ENCODE measurements around the gene ATP5PB. TPM values are rescaled to one million over a fixed set of nuclear protein-coding genes. Genes with fewer than 3 reads are reported as not detected.

Gene ATP5PB, protein sequence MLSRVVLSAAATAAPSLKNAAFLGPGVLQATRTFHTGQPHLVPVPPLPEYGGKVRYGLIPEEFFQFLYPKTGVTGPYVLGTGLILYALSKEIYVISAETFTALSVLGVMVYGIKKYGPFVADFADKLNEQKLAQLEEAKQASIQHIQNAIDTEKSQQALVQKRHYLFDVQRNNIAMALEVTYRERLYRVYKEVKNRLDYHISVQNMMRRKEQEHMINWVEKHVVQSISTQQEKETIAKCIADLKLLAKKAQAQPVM
- 166 and 223 TPM in 2 replicates for total RNA-seq

DNA sequence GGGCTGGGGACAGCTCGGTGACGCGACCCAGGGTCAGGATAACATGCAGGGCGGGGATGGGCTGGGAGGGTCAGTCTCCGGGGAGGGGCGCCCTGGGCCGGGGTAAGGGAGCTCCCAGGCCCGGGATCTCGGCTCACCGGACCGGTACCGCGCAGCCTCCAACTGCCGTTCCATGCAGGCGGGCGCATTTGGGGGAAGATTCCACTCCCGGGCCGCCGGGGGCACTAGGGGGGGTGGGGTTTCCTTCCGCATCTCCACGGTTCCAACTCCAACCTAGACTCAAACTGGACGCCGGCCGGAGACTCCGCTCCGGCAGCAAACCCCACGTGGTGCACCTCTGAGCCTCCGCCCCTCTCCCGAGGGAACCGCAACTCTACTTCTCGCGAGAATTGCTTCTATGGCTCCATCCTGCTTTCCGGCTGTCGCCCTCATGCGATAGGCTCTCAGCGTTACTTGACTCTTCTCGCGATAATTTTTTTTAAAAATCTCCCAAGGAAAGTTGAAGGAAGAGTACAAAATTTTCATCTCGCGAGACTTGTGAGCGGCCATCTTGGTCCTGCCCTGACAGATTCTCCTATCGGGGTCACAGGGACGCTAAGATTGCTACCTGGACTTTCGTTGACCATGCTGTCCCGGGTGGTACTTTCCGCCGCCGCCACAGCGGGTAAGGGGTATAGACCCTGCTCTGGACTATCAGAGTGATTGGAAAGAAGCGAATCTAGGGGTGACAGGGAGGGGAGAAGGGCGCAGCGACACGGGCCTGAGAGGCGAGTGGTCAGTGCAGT is at the start of gene ATP5PB, which contains the start of gene WDR77:
ATP5PB (plus strand) TSS at position 547 of the 785 bp plus-strand sequence; CDS start at position 625, 78 bp downstream.
WDR77 (minus strand) TSS at position 339 of the 785 bp plus-strand sequence; CDS start at position 252, 87 bp downstream.
- DNase-seq (ENCODE audit: extremely low read depth, low read depth, low spot score) = peak; percentile 99

DNA sequence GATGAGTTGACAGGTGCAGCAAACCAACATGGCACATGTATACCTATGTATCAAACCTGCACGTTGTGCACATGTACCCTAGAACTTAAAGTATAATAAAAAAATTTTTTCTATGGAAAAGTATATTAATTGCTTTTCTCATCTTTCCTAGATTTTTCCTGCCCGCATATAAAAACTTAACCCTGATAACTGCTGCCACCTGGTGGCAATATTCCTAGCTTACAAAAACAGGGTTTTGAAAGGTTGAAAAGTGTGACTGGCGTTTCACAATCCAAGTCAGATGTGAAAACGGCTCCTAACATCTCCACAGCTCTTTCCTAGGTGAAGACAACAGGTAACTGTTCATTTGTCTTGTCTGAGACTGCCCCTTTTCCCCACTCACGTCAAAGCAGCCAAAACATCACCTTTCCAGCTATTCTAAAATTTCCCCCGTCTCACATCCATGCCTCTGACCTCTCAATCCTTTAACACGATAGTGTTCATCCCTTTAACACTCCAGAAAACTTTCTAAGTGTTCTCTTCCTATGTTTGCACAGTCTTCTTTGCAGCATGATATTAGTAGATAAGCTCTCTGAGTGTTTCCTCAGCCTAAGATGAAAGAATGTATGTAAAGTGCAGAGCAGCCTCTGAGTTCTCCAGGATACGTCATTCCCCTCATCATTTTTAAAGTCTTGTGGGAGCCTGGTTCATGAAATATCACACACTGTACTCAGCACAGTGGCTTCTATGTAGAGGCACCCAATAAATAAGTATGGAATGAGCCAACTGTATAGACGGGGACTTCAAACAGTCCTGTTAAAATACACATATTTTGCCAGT is 49.3 kb upstream of the ATP5PB start:
- DNase-seq (ENCODE audit: extremely low read depth, low read depth, low spot score) = peak; percentile 27

DNA sequence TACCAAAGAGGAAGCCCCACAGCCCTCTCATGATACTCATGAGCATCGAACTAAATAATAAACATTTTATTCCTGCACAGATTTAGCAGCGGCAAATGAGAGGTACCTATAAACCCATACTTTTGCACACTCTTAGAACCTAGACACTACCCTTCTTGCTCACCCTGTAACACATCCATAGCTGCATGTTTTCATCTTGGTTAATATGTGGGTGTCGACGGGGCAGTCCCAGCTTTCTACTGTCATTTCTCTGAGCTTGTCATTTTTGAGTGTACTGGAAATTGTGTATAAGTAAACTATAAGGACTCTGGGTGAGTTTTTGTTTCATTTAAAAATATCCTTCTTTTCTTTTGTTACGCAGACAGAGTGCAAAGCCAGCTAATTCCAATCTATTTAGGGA is 47.2 kb upstream of the ATP5PB start:
- no peak for DNase-seq (ENCODE audit: extremely low read depth, low read depth, low spot score)

DNA sequence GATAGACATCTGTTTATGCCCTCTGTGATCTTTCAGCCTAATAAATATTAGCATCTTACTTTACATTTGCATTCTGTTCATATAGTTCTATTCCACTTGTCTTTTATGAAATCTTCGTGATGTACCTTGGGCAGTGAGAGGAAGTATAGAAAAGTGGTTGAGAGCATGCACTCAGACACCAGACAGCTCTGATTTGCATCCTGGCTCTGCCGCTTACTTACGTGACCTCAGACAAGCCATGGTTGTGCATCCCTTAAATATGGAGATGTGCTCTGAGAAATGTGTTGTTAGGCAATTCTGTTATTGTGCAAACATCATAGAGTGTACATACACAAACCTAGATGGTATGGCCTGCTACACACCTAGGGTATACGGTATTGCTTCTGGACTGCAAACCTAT is 44.7 kb upstream of the ATP5PB start:
- no peak for DNase-seq (ENCODE audit: extremely low read depth, low read depth, low spot score)

DNA sequence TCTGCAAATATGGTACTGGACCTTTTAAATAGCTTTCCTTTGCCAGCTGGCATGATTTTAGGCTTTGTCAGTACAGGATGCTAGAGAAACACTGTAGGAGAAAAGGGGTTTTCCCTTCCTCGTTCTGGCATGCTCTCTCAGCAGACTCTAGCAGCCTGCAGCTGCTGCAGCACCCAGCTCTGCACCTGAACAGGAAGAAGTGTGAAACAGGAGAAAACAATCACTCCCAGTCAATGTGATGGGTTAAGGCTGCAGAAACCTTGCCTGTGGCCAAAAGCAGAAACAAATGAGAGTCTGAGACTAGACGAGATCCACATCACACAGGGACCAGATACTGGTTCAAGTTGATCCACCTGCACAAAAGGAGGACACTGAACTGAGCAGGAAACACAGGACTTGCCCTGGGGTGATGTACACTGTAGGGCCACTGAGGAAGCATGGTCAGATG is 42.9 kb upstream of the ATP5PB start:
- peak; percentile 25 for DNase-seq (ENCODE audit: extremely low read depth, low read depth, low spot score)

DNA sequence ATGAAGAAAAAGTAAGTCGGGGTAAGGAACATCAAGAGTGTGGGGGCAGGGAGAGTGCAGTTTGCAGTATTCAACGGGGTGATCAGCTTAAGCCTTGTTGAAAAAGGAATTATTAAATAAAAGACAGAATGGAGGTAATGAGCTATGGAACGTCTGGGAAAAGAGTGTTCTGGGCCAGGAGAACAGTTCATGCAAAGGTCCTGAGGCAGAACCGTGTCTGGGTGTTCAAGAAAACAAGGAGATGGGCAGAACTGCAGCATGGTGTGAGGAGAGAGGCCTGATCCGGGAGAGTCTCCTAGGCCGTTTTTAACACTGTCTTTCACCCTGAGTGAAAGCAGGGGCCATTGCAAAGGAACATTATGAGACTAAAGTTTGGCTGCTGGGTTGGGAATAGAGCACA is 42.0 kb upstream of the ATP5PB start:
- DNase-seq (ENCODE audit: extremely low read depth, low read depth, low spot score) = no peak

DNA sequence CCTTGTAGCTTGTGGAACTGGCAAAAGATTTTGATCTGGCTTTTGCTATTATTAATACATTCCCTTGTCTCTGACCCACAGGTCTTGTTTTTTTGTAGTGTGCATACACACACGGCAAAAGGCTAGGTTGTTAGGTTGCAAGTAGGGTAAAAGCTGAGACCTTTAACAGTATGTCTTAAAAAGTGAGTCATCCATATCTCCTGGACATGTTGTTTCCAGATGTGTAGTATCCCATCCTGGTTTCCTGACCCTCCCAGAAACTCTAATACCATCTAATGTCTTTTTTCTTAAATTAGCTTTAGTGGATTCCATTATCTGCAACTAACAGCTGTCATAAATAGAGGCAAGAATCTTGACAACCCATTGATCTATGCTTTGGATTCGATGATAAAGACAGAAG is 36.4 kb upstream of the ATP5PB start:
- no peak for DNase-seq (ENCODE audit: extremely low read depth, low read depth, low spot score)

DNA sequence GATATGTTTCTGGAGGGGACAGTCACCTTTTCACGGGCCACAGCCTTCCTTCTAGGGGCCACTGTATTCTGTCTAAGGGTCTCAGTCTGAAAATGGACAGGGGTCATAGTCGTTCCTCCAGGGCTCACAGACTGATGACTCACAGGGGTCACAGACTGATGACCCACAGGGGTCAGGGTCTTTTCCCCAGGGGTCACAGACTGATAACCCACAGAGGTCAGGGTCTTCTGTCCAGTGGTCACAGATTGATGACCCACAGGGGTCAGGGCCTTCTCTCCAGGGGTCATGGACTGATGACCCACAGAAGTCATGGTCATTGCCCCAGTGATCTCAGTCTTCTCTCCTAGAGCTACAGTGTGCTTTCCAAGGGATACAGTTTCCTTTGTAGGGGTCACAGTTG is 34.5 kb upstream of the ATP5PB start:
- no peak for DNase-seq (ENCODE audit: extremely low read depth, low read depth, low spot score)

DNA sequence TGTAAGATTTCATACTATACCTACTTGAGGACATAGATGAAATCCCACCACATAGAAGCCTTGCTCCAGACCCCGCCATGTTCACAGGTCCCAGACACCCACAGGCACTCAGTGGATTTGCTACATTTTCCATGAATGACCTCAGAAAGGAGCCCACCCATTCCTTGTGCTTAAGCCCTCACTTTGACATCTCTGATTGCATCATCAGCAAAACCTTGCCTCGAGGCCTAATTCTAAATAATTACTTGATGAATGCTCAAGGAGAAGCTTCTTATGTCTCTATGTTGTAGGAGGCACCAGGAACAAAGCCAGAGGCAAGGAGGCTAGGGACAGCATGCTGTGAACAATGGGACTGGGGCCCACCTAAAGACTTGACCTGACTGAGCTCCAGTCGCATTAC is 33.8 kb upstream of the ATP5PB start:
- no peak for DNase-seq (ENCODE audit: extremely low read depth, low read depth, low spot score)

DNA sequence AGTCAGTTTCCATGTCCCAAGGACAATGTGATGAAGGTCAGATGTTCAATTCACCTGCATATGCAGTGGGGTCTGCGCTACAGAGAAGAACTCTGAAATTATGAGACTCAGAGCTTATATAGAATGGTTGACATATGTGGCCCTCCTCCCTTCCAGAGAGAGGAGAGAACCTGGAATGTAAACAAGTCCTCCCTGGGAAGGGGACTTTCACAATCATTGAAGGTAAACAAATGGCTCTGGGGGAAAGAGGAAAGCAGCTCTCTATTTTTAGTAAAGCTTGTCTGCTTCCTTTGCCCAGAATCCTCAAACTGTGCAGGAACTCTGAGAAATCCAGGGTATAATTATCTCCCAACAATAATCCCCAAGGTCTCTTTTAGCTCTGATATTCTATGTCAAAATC is 31.5 kb upstream of the ATP5PB start:
- no peak for DNase-seq (ENCODE audit: extremely low read depth, low read depth, low spot score)

DNA sequence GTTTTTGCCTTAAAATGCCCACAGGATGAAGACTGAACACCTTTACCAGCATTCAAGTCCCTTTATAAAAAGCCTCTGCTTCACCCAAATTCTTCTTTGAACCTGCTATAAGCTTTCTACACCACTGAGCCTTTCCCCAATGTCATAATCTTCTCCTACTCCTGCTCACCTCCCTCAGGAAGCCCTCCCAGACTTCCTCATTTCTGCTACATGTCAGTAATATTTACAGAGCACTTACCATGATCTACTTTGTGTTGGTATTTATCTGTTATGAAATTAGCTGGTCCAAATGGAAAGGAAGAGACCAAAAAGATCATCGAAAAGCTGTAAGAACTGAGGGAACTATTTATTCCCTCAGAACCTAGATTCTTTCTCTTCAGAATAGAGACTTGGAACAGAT is 30.2 kb upstream of the ATP5PB start:
- no peak for DNase-seq (ENCODE audit: extremely low read depth, low read depth, low spot score)

DNA sequence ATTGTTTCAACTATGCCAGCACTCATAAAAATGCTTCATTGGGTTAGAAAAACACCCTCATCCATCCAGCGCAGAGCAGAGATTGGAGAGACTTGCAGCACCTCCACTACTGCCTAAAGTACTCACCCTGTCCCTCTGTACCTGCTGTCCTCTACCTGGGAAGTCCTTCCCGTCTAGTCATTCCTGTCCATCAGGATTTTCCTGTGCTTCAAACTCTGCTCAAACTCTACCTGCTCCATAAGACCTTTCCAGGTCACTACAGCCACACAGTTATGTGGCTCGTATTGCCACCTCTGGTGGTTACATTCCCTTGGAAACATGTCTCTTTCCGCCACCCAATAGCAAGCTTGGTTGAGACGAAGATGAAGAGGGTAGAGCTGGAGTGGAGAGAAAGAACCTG is 28.9 kb upstream of the ATP5PB start:
- no peak for DNase-seq (ENCODE audit: extremely low read depth, low read depth, low spot score)

DNA sequence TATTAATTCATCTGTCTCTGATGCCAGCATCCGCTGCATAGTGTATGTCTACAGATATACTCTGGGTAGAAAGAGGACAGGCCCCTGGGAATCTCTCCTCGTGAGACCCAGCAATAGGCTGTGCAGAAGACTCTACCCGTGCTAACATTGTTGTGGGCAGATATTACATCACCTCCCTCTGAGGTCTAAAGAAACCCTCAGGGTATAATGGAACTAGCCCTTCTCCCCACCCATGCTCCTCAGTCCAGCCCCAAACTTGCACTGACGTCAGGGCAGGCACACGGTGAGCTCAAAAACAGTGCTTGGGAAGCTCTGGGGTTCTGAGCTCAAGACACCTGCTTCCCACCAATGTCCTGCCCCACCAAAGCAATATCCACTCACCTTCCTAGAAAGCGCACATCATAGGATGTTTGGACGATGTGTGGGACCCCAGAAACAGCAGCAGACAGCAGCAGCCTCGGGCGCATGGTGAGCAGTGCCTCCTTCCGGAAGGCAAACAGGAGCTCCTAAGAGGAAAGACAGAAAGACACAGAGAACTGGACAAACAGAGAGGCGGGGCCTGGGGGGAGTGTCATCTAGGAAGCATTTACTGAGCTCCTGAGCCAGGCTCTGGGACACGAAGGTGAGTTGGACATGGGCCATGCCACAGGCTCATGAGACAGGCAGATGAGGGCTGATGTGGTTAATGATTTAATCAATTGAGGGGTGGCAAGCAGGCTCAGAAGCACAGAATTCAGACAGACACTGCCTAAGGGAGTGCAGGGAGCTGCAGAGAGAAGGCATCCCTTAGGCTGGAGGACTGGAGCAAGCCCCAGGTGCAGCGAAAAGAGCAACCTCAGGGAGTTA is 26.5 kb upstream of the ATP5PB start:
- no peak for DNase-seq (ENCODE audit: extremely low read depth, low read depth, low spot score)

DNA sequence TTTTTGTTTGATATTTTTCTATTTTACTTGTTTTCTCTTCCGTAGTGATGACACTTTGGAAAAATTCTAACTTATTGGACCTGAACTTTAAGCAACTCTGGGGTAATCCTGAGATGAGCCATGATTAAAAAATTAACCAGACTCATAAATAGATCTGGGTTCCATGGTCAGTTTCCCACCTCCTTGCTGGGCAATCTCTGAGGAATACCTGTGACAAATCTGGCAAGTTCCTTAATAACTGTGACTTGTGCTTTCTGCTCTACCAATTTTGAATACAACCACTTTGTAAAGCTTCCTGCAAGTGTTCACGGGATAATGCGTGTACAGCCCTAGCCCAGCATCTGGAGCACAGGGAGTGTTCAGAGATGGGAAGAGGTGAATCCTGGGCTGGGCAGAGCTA is 25.0 kb upstream of the ATP5PB start:
- DNase-seq (ENCODE audit: extremely low read depth, low read depth, low spot score) = no peak

DNA sequence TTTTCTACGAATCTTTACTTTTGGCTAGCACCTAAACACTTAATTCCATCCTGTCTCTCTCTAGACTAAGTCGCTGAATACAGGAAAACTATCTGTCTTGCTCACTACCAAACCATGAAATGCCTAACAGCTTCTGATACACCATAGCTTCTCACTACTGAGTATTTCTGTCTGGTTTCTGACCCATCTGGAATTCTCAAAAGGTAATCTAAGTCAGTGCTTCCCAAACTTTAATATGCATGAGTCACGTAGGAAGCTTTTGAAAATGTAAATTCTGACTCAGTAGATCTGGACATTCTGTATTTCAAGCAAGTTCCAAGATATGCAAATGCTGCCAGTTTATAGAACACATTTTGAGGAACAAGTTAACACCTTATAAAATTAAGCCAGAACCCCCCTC is 12.5 kb upstream of the ATP5PB start:
- no peak for DNase-seq (ENCODE audit: extremely low read depth, low read depth, low spot score)

DNA sequence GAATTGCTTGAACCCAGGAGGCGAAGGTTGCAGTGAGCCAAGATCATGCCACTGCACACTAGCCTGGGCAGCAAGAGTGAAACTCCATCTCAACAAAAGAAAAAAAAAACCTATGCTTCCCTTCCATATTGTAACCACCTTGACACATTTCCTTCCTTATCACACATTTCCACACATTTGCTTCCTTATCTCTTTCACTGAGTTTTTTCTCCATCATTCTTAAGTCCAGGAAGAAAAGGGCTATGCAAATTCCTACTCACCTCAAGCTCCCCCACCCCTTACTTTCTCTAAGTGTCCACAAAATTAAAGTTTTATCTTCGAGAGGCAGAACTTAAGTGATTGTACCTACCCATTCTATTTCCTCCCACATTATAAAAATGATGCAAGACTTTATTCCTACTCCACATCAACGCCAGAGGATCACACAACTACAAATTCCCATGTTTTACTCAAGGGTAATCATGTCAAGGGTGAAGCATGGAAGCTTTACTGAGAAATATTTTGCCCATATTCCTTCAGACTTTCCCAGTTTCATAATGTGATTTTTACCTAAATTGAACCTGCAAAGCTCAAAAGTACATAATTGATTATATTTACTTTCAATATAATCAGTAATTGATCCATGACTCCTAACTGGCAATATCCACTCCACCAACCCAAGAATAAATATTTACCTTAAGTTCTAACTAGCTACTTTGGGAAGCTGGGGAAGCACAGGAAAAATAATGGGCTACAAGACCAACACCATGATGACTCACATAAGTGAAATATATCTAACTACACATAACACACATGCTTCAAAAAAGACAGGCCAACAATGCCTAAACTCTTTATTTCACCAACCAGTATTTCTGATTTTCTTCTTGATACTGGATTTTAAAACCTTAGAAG is 9.6 kb upstream of the ATP5PB start:
- no peak for DNase-seq (ENCODE audit: extremely low read depth, low read depth, low spot score)

DNA sequence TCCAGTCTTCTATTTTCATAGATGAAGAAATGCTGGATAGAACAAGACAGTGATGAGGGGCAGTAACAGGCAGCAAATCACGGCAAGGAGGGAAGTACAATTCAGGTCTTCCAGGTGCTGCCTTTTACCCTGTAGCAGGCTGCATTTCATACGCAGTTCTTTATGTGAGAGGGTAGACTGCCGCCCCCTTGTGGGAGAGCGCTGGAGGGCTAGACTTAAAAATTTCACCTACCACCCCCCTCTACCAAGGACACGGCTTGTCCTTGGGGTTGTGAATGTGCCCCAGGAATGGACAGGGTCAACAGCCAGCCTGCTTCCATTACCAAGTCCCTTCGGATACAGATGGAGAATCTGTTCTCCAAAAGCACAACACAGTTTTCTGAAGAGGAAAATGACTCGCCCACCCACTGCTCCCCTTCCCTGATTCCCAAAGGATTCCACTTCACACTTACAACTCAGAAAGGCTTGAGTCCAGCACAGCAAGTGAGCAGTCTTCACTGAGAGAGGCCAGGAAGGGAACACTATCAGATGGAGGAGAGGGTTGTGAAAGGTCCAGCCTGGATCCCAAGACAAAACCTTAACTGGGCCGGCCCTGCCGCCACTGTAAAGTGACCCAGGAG is 7.6 kb upstream of the ATP5PB start:
- no peak for DNase-seq (ENCODE audit: extremely low read depth, low read depth, low spot score)

DNA sequence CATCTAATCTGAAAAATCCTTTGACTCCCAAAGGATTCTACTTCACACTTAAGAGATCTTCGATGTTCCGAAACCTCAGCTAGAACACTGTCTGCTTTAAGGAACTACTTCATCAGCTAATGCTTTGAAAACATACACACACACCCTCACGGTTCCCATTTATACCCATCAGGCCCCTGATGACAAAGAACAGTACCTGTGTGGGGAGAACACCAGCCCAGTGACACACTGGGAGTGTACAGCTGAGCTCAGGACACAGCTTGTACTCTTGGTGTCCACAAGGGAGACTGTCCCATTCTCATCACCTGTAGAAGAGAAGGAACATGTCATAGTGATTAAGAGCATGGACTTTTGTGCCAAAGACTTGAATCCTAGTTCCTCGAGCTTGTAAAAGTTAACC is 6.8 kb upstream of the ATP5PB start:
- no peak for DNase-seq (ENCODE audit: extremely low read depth, low read depth, low spot score)

DNA sequence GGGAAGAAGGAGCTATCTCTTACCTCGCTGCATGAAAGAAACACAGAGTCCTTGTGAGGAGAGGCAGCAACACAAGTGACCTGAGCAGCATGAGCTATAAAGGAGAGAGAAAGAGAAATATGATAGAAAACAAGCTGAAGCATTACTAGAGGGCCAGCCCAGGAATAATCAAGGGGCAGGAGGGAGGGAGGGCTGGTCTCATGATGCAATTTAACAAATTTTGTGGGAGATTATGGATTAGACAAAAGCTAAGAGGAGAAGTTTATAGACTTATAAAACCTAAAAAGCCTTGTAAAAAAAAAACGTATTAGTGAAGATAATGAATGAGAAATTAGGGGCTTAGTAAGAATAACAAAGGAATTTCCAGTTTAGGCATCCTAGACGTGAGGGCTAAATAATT is 5.2 kb upstream of the ATP5PB start:
- no peak for DNase-seq (ENCODE audit: extremely low read depth, low read depth, low spot score)

All from glomerular endothelial cell (primary cell).